OCI-LY7 (cell line): ENCODE measurements around the gene NCF4. TPM values are rescaled to one million over a fixed set of nuclear protein-coding genes. Genes with fewer than 3 reads are reported as not detected.

Experiments used
- BruUV-seq: library from RNA; stranded (reverse); fragments of 400-500 nt; replicated peaks from 2 replicates; lab custom pipeline; 2021; lab: Mats Ljungman, UMichigan
- CTCF ChIA-PET: fragments of 300-600 bp; sonication (Branson Sonifier 250); formaldehyde crosslinking; loops from one replicate; lab custom pipeline; 2022; ENCODE audit warnings: antibody characterized with exemption; ENCODE audit not compliant: unreplicated experiment; lab: Charles Lee
- POLR2A ChIA-PET: fragments of 300-600 bp; sonication (Branson Sonifier 250); formaldehyde crosslinking; loops from one replicate; lab custom pipeline; 2022; ENCODE audit warnings: antibody characterized with exemption; lab: Charles Lee
- DNase-seq: peaks from one replicate; pipeline ENCODE4 v3.0.0-alpha.2; 2015; ENCODE audit warnings: low spot score
- H2AFZ ChIP-seq: fragments of 200-600 bp; sonication (generic), shearing (Covaris generic); 2 replicates; pipeline ENCODE4 v1.6.1; 2014; ENCODE audit warnings: mild to moderate bottlenecking, antibody characterized with exemption, low read length, moderate library complexity
- H3K27ac ChIP-seq: fragments of 200-600 bp; sonication (generic); 2 replicates; pipeline ENCODE4 v1.5.1; 2014; ENCODE audit warnings: mixed run types, low read depth, mild to moderate bottlenecking, moderate library complexity, low read length, inconsistent platforms; ENCODE audit not compliant: poor library complexity, severe bottlenecking
- H3K36me3 ChIP-seq: fragments of 200-600 bp; sonication (generic); 2 replicates; pipeline ENCODE4 v1.6.1; 2014; ENCODE audit warnings: mild to moderate bottlenecking, antibody characterized with exemption, low read length, moderate library complexity, mixed read lengths; ENCODE audit not compliant: insufficient read depth
- H3K4me1 ChIP-seq: fragments of 200-600 bp; sonication (generic); 2 replicates; pipeline ENCODE4 v1.5.1; 2014; ENCODE audit warnings: mild to moderate bottlenecking, low read length; ENCODE audit not compliant: insufficient read depth, poor library complexity, severe bottlenecking
- H3K4me2 ChIP-seq: fragments of 200-600 bp; sonication (generic); 2 replicates; pipeline ENCODE4 v1.6.1; 2014; ENCODE audit warnings: mild to moderate bottlenecking, low read length
- H3K4me3 ChIP-seq: fragments of 200-600 bp; sonication (generic); 2 replicates; pipeline ENCODE4 v1.5.1; 2014; ENCODE audit warnings: mild to moderate bottlenecking, low read depth, low read length; ENCODE audit not compliant: poor library complexity, severe bottlenecking
- H3K79me2 ChIP-seq: fragments of 200-600 bp; sonication (generic); 2 replicates; pipeline ENCODE4 v1.6.1; 2016; ENCODE audit warnings: low read depth, mild to moderate bottlenecking, low read length, moderate library complexity, mixed read lengths; ENCODE audit not compliant: insufficient read depth
- H3K9me2 ChIP-seq: fragments of 200-600 bp; sonication (generic); 2 replicates; pipeline ENCODE4 v1.6.1; 2016; ENCODE audit warnings: mild to moderate bottlenecking, low read length, mixed read lengths; ENCODE audit not compliant: insufficient read depth
- H3K9me3 ChIP-seq: fragments of 200-600 bp; sonication (generic); 2 replicates; pipeline ENCODE4 v1.6.1; 2014; ENCODE audit warnings: mild to moderate bottlenecking, mixed run types, low read length, mixed read lengths
- H4K20me1 ChIP-seq: fragments of 200-600 bp; sonication (generic); 2 replicates; pipeline ENCODE4 v1.6.1; 2014; ENCODE audit warnings: mild to moderate bottlenecking, antibody characterized with exemption, low read length, moderate library complexity, mixed read lengths; ENCODE audit not compliant: insufficient read depth
- EZH2phosphoT487 ChIP-seq: fragments of 200-600 bp; sonication (generic); IDR thresholded peaks from 2 replicates; pipeline ENCODE4 v1.6.1; 2018; ENCODE audit warnings: low read depth, borderline replicate concordance, mild to moderate bottlenecking, mixed run types, antibody characterized with exemption, low read length, moderate library complexity, mixed read lengths
- intact Hi-C: fragments of 100-400 bp; cut with micrococcal nuclease; formaldehyde crosslinking; loops from one replicate; pipeline ENCODE4 v1.10.0; 2022; ENCODE audit not compliant: unreplicated experiment
- total RNA-seq, 2 experiments: library from RNA; depleted of rRNA in 1 of 2; stranded (reverse); fragments of >200 nt in 1 of 2; shearing (Covaris generic) in 1 of 2; gene quantifications; 2 replicates each; pipeline ENCODE4 v1.2.3, GENCODE V29; 2014 to 2022
- TF ChIP-seq, protein P1 (sequence below): fragments of 200-600 bp; sonication (generic); conservative IDR thresholded peaks from 2 replicates; pipeline ENCODE4 v1.5.1; 2014; ENCODE audit warnings: mild to moderate bottlenecking, antibody characterized with exemption, low read length, moderate library complexity, mixed read lengths

Gene NCF4
- total RNA-seq, 2 experiments from 2014 or later: 63.6 to 121 TPM

DNA sequence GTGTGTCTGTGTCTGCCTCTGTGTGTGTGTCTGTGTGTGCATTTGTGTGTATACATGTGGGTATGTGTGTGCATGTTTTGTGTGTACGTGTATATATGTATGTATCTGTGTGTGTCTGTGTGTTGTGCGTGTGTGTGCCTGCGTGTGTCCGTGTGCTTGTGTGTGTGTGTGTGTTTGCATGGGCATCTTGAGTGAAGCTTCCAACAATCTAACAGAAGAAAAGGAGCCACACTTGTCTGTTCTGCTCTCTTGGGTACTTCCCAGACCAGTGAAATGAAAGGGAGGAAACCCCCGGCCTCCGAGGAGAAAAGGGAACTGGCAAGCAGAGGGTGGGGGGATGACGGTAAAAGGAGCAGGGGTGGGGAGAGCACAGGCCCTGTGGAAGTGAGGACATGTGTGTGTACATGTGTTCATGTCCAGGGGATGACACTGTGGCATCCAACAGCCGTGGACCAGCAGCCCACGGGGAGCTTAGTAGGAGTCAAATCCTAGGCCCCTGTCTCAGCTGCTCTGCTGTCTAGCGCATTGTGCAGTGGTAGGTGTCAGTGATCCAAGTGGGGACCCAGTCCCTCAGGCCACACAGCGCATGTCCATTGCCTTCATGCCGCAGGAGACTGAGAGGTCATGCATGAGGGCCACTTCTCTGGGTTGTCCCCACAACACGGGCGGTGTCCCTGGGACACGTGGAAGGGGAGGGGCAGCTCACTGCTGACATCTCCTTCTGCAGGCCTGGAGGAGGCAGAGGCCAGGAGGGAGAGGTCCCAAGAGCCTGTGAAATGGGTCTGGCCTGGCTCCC, 60.7 kb downstream of the NCF4 start:
- H3K4me3 ChIP-seq: no peak overlapping the region
- H4K20me1 ChIP-seq: no peaks in the 10 kb centered on the region
- H3K9me2 ChIP-seq: no peaks in the 10 kb centered on the region
- peak overlapping the region; percentile 38; the same call in 1 of the 2 replicates for H3K4me2 ChIP-seq
- H3K36me3 ChIP-seq: 0 out of 2 replicates have a peak, but pooled peaks cover 8% of the 10 kb centered on the region
- H3K9me3 ChIP-seq: no peaks in the 10 kb centered on the region
- no peak overlapping the region for H2AFZ ChIP-seq
- DNase-seq: peak; percentile 6
- H3K27ac ChIP-seq: no peak overlapping the region
- peaks cover 11% of the 10 kb centered on the region for H3K4me1 ChIP-seq
- no TSS peak for BruUV-seq
- intact Hi-C loops: no loop called here
- CTCF ChIA-PET: no interaction called here
- TF ChIP-seq EZH2phosphoT487: no peak
- TF ChIP-seq, protein P1, sequence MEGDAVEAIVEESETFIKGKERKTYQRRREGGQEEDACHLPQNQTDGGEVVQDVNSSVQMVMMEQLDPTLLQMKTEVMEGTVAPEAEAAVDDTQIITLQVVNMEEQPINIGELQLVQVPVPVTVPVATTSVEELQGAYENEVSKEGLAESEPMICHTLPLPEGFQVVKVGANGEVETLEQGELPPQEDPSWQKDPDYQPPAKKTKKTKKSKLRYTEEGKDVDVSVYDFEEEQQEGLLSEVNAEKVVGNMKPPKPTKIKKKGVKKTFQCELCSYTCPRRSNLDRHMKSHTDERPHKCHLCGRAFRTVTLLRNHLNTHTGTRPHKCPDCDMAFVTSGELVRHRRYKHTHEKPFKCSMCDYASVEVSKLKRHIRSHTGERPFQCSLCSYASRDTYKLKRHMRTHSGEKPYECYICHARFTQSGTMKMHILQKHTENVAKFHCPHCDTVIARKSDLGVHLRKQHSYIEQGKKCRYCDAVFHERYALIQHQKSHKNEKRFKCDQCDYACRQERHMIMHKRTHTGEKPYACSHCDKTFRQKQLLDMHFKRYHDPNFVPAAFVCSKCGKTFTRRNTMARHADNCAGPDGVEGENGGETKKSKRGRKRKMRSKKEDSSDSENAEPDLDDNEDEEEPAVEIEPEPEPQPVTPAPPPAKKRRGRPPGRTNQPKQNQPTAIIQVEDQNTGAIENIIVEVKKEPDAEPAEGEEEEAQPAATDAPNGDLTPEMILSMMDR: no peak
- no peaks in the 10 kb centered on the region for H3K79me2 ChIP-seq
- POLR2A ChIA-PET: no interaction called here

DNA sequence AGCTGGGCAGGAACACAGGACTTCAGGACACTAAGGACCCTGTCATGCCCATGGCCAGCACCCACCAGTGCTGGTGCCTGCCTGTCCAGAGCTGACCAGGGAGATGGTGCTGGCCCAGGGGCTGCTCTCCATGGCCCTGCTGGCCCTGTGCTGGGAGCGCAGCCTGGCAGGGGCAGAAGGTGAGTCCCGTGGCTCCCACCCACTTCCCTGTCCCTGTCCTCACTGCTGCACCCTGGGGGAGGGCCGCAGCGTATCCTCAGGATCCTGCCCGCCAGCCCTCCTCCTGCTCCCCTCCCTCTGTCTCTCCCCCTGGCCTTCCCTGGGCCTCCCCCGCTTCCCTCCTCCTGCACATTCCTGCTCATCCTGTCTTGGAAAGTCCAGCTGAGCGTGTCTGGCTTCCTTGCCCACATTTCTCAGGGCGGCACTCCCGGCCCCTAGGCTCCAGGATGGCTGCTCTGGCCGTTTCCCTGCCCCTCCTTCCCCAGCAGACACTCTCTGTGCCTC, 61.4 kb downstream of the NCF4 start:
- TF ChIP-seq, protein P1: no peak
- TF ChIP-seq EZH2phosphoT487: no peak
- Histone ChIP-seq H3K27ac (no peak overlapping the region), H3K9me3 (no peaks in the 10 kb centered on the region), H3K36me3 (0 out of 2 replicates have a peak, but pooled peaks cover 8% of the 10 kb centered on the region), H3K9me2 (no peaks in the 10 kb centered on the region), H3K79me2 (no peaks in the 10 kb centered on the region), H3K4me3 (no peak overlapping the region), H2AFZ (no peak overlapping the region), H3K4me1 (peaks cover 11% of the 10 kb centered on the region), H4K20me1 (no peaks in the 10 kb centered on the region), H3K4me2 (no peak overlapping the region)
- BruUV-seq: no TSS peak
- ChIA-PET POLR2A (no interaction called here), CTCF (no interaction called here)
- DNase-seq: no peak
- intact Hi-C loops: no loop called here

DNA sequence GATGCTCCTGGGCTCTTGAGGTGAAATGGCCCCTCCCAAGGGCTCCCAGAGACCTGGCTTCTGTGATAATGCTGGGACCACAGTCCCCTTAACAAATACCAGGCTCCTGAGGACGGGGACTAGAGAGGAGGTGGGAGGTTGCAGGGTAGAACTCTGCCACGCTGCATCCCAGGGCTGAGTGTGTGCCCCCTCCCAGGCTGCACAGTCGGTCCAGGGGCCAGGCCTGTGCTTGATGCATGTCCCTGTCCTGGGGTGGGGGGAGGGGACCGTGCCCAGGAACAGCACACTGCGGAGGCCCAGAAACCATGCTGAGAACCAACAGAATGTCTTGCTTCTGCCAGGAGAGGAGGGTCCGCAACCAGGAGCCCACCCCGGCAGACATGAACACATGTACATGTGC, 61.9 kb downstream of the NCF4 start:
- H3K79me2 ChIP-seq: no peaks in the 10 kb centered on the region
- H3K4me1 ChIP-seq: peaks cover 11% of the 10 kb centered on the region
- intact Hi-C loops: no loop called here
- BruUV-seq: no TSS peak
- H4K20me1 ChIP-seq: no peaks in the 10 kb centered on the region
- ChIA-PET POLR2A (no interaction called here), CTCF (no interaction called here)
- no peaks in the 10 kb centered on the region for H3K9me3 ChIP-seq
- H3K4me3 ChIP-seq: no peak overlapping the region
- H3K9me2 ChIP-seq: no peaks in the 10 kb centered on the region
- TF ChIP-seq, protein P1: no peak
- TF ChIP-seq EZH2phosphoT487: no peak
- H3K36me3 ChIP-seq: 0 out of 2 replicates have a peak, but pooled peaks cover 8% of the 10 kb centered on the region
- no peak overlapping the region for H3K4me2 ChIP-seq
- no peak for DNase-seq
- H3K27ac ChIP-seq: no peak overlapping the region
- no peak overlapping the region for H2AFZ ChIP-seq
